Ishikawa (cell line): ENCODE data around the gene NHS.

Experiments
- CEBPB ChIP-seq: IDR thresholded peaks from 2 replicates; pipeline ENCODE4 v1.6.1; 2012
- CREB1 ChIP-seq: IDR thresholded peaks from 2 replicates; pipeline ENCODE4 v1.6.1; 2012; ENCODE audit warnings: low read depth
- EGR1 ChIP-seq: IDR thresholded peaks from 2 replicates; pipeline ENCODE4 v1.6.1; 2012
- EP300 ChIP-seq: IDR thresholded peaks from 2 replicates; pipeline ENCODE4 v1.6.1; 2012; ENCODE audit warnings: borderline replicate concordance
- FOXM1 ChIP-seq: IDR thresholded peaks from 2 replicates; pipeline ENCODE4 v1.6.1; 2012; ENCODE audit warnings: low read depth, borderline replicate concordance
- MAX ChIP-seq: IDR thresholded peaks from 2 replicates; pipeline ENCODE4 v1.6.1; 2012
- NFIC ChIP-seq: IDR thresholded peaks from 2 replicates; pipeline ENCODE4 v1.6.1; 2012
- RAD21 ChIP-seq: IDR thresholded peaks from 2 replicates; pipeline ENCODE4 v1.6.1; 2012; ENCODE audit warnings: low read depth
- REST ChIP-seq: IDR thresholded peaks from 2 replicates; pipeline ENCODE4 v1.6.1; 2012; ENCODE audit warnings: low read depth, mild to moderate bottlenecking
- TAF1 ChIP-seq: IDR thresholded peaks from 2 replicates; pipeline ENCODE4 v1.6.1; 2012; ENCODE audit warnings: low read depth, mild to moderate bottlenecking
- TCF12 ChIP-seq: IDR thresholded peaks from 2 replicates; pipeline ENCODE4 v1.6.1; 2012; ENCODE audit warnings: low read depth
- TEAD4 ChIP-seq: IDR thresholded peaks from 2 replicates; pipeline ENCODE4 v1.6.1; 2012
- USF1 ChIP-seq: IDR thresholded peaks from 2 replicates; pipeline ENCODE4 v1.6.1; 2012
- YY1 ChIP-seq: IDR thresholded peaks from 2 replicates; pipeline ENCODE4 v1.6.1; 2012; ENCODE audit warnings: low read depth
- ZBTB7A ChIP-seq: IDR thresholded peaks from 2 replicates; pipeline ENCODE4 v1.6.1; 2012; ENCODE audit warnings: low read depth

The NHS gene

GRCh38 chrX:17721715-17722114 is 346.7 kb downstream of the NHS start:
- TF ChIP-seq REST (no peak), EGR1 (no peak), MAX (no peak), NFIC (no peak), USF1 (no peak), CEBPB (no peak), EP300 (no peak), TCF12 (no peak), TAF1 (no peak), RAD21 (no peak), YY1 (no peak), CREB1 (no peak), TEAD4 (no peak)

- TF ChIP-seq TEAD4: no peak
- TF ChIP-seq CREB1: no peak
- no peak for TF ChIP-seq TCF12
- no peak for TF ChIP-seq EGR1
- no peak for TF ChIP-seq REST
- no peak for TF ChIP-seq YY1
- no peak for TF ChIP-seq TAF1
- no peak for TF ChIP-seq ZBTB7A
- TF ChIP-seq EP300: no peak
- no peak for TF ChIP-seq CEBPB
- no peak for TF ChIP-seq USF1
- TF ChIP-seq NFIC: no peak
- TF ChIP-seq MAX: no peak
- no peak for TF ChIP-seq RAD21
- no peak for TF ChIP-seq FOXM1
These were observed 350.2 kb downstream of the NHS start for GRCh38 chrX:17725181-17725580.

GRCh38 chrX:17732138-17732783 is 357.3 kb downstream of the NHS start:
- TF ChIP-seq FOXM1 (no peak), EP300 (no peak), TEAD4 (no peak), YY1 (no peak), NFIC (no peak), RAD21 (no peak), TCF12 (no peak)

- TF ChIP-seq ZBTB7A (no peak), EGR1 (no peak), YY1 (no peak), MAX (no peak), CEBPB (no peak), NFIC (no peak), RAD21 (no peak), EP300 (no peak), TAF1 (no peak), CREB1 (no peak), REST (no peak), TEAD4 (no peak), USF1 (no peak), TCF12 (no peak), FOXM1 (no peak)
These were observed 360.4 kb downstream of the NHS start for GRCh38 chrX:17735406-17735805.
